HEK293 (cell line): ENCODE measurements around the gene PLPP1.

Experiments
- CTCF ChIA-PET: fragments of 350-600 bp; formaldehyde crosslinking; extraction: SDS; loops from one replicate; lab custom pipeline; 2021; ENCODE audit warnings: antibody characterized with exemption; lab: Yijun Ruan, JAX
- POLR2A ChIA-PET: fragments of 300-600 bp; formaldehyde crosslinking; extraction: SDS; loops from one replicate; lab custom pipeline; 2020; ENCODE audit warnings: antibody characterized with exemption, inconsistent platforms; lab: Yijun Ruan, JAX
- H3K27ac ChIP-seq: fragments of 200-500 bp; sonication (Bioruptor generic); 2 replicates; pipeline ENCODE4 v1.5.1; 2014; ENCODE audit warnings: low read depth, low read length, control low read depth, inconsistent platforms; ENCODE audit errors: extremely low read depth
- H3K36me3 ChIP-seq, 2 experiments: fragments of 200-500 bp in 1 of 2; sonication (Bioruptor generic) in 1 of 2; 1 replicate in 1 of 2; 2 replicates in 1 of 2; pipeline ENCODE4 v1.5.1; 2014 to 2017; ENCODE audit warnings: inconsistent platforms in 2 of 2, low read length in 2 of 2; ENCODE audit not compliant: control insufficient read depth in 2 of 2, insufficient read depth in 1 of 2
- H3K4me1 ChIP-seq: fragments of 200-500 bp; sonication (Bioruptor generic); 2 replicates; pipeline ENCODE4 v1.5.1; 2014; ENCODE audit warnings: mild to moderate bottlenecking, low read length, inconsistent platforms; ENCODE audit not compliant: control insufficient read depth, insufficient read depth
- H3K4me3 ChIP-seq: 2 replicates; pipeline ENCODE4 v1.5.1; 2011; ENCODE audit warnings: low read depth, mild to moderate bottlenecking, control low read depth, low read length, moderate library complexity
- H3K9me3 ChIP-seq: fragments of 200-500 bp; sonication (Bioruptor generic); 2 replicates; pipeline ENCODE4 v1.5.1; 2014; ENCODE audit warnings: low read depth, low read length, inconsistent platforms; ENCODE audit not compliant: control insufficient read depth, insufficient read depth
- KLF1 ChIP-seq: fragments of 450-650 bp; formaldehyde crosslinking; IDR thresholded peaks from 2 replicates; pipeline ENCODE4 v1.5.1; 2016; ENCODE audit warnings: missing biosample characterization, missing genetic modification characterization
- KLF9 ChIP-seq: fragments of 450-650 bp; formaldehyde crosslinking; IDR thresholded peaks from 2 replicates; pipeline ENCODE4 v1.5.1; 2016; ENCODE audit warnings: missing biosample characterization, missing genetic modification characterization, low read depth
- RBAK ChIP-seq: fragments of 450-650 bp; formaldehyde crosslinking; IDR thresholded peaks from 2 replicates; pipeline ENCODE4 v1.5.1; 2016; ENCODE audit warnings: missing biosample characterization, missing genetic modification characterization
- ZNF10 ChIP-seq: fragments of 450-650 bp; formaldehyde crosslinking; IDR thresholded peaks from 2 replicates; pipeline ENCODE4 v1.5.1; 2017; ENCODE audit warnings: missing biosample characterization, missing genetic modification characterization
- ZNF112 ChIP-seq: fragments of 450-650 bp; formaldehyde crosslinking; IDR thresholded peaks from 2 replicates; pipeline ENCODE4 v1.5.0; 2017; ENCODE audit warnings: missing biosample characterization, missing genetic modification characterization
- ZNF146 ChIP-seq: fragments of 450-650 bp; formaldehyde crosslinking; IDR thresholded peaks from 2 replicates; pipeline ENCODE4 v1.5.1; 2016; ENCODE audit warnings: missing biosample characterization, missing genetic modification characterization
- ZNF184 ChIP-seq: fragments of 450-650 bp; IDR thresholded peaks from 2 replicates; pipeline ENCODE4 v1.5.1; 2018; ENCODE audit warnings: missing biosample characterization, mild to moderate bottlenecking, missing genetic modification characterization
- ZNF266 ChIP-seq: fragments of 450-650 bp; formaldehyde crosslinking; IDR thresholded peaks from 2 replicates; pipeline ENCODE4 v1.5.1; 2016; ENCODE audit warnings: missing biosample characterization, missing genetic modification characterization, low read depth
- ZNF473 ChIP-seq: fragments of 450-650 bp; formaldehyde crosslinking; IDR thresholded peaks from 2 replicates; pipeline ENCODE4 v1.5.1; 2017; ENCODE audit warnings: missing biosample characterization, missing genetic modification characterization
- ZNF600 ChIP-seq: fragments of 450-650 bp; formaldehyde crosslinking; IDR thresholded peaks from 2 replicates; pipeline ENCODE4 v1.5.1; 2016; ENCODE audit warnings: missing biosample characterization, missing genetic modification characterization
- ZNF624 ChIP-seq: fragments of 450-650 bp; formaldehyde crosslinking; IDR thresholded peaks from 2 replicates; pipeline ENCODE4 v1.5.1; 2017; ENCODE audit warnings: missing biosample characterization, missing genetic modification characterization
- ZNF626 ChIP-seq: fragments of 450-650 bp; sonication (Bioruptor Pico); formaldehyde crosslinking; IDR thresholded peaks from 2 replicates; pipeline ENCODE4 v1.5.1; 2018; ENCODE audit warnings: missing biosample characterization, missing genetic modification characterization, inconsistent platforms
- ZNF701 ChIP-seq: fragments of 450-650 bp; formaldehyde crosslinking; IDR thresholded peaks from 2 replicates; pipeline ENCODE4 v1.5.1; 2016; ENCODE audit warnings: missing biosample characterization, missing genetic modification characterization
- ZNF791 ChIP-seq: fragments of 450-650 bp; formaldehyde crosslinking; IDR thresholded peaks from 2 replicates; pipeline ENCODE4 v1.5.1; 2016; ENCODE audit warnings: missing biosample characterization, missing genetic modification characterization
- ZSCAN30 ChIP-seq: fragments of 450-650 bp; IDR thresholded peaks from 2 replicates; pipeline ENCODE4 v1.5.1; 2018; ENCODE audit warnings: missing biosample characterization, mild to moderate bottlenecking, missing genetic modification characterization, moderate library complexity
- TF ChIP-seq, protein P1 (sequence below): fragments of 450-650 bp; formaldehyde crosslinking; IDR thresholded peaks from 2 replicates; pipeline ENCODE4 v1.5.1; 2016; ENCODE audit warnings: missing biosample characterization, missing genetic modification characterization
- TF ChIP-seq, protein P2 (sequence below): fragments of 450-650 bp; formaldehyde crosslinking; IDR thresholded peaks from 2 replicates; pipeline ENCODE4 v1.5.1; 2017; ENCODE audit warnings: missing biosample characterization, missing genetic modification characterization
- TF ChIP-seq, protein P3 (sequence below): fragments of 450-650 bp; formaldehyde crosslinking; optimal IDR thresholded peaks from 2 replicates; pipeline ENCODE3; 2016; ENCODE audit warnings: missing biosample characterization, mild to moderate bottlenecking, missing genetic modification characterization
- TF ChIP-seq, protein P4 (sequence below): fragments of 450-650 bp; formaldehyde crosslinking; IDR thresholded peaks from 2 replicates; pipeline ENCODE4 v1.5.1; 2016; ENCODE audit warnings: missing biosample characterization, missing genetic modification characterization
- TF ChIP-seq, protein P5 (sequence below): fragments of 450-650 bp; formaldehyde crosslinking; IDR thresholded peaks from 2 replicates; pipeline ENCODE4 v1.5.1; 2017; ENCODE audit warnings: missing biosample characterization, missing genetic modification characterization

Gene PLPP1

DNA sequence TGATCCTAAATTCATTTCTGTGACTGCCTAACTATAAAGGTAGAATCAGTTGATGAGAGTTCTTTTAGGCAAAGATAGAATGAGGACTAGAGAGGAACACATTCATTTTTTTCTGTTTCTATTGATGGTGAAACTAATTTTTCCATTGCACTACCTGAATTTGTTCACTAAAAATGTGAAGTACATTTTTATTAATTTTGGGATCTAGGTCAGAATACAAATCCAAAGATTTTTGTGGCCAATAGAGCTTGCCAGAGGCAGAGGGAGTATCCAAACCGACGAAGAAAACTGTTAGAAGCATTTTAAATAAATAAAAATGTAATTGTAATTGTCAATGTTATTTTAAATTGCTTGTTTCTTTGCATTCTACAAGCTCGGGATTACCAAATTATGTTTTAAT lies 148.9 kb downstream of the PLPP1 start:
- Histone ChIP-seq H3K36me3 (peaks cover 23% of the 10 kb centered on the region in 2 experiments), H3K9me3 (no peaks in the 10 kb centered on the region)
- POLR2A ChIA-PET = no interaction called here
- no peak for TF ChIP-seq ZNF791
- no peak for TF ChIP-seq ZNF266
- TF ChIP-seq, protein P1, sequence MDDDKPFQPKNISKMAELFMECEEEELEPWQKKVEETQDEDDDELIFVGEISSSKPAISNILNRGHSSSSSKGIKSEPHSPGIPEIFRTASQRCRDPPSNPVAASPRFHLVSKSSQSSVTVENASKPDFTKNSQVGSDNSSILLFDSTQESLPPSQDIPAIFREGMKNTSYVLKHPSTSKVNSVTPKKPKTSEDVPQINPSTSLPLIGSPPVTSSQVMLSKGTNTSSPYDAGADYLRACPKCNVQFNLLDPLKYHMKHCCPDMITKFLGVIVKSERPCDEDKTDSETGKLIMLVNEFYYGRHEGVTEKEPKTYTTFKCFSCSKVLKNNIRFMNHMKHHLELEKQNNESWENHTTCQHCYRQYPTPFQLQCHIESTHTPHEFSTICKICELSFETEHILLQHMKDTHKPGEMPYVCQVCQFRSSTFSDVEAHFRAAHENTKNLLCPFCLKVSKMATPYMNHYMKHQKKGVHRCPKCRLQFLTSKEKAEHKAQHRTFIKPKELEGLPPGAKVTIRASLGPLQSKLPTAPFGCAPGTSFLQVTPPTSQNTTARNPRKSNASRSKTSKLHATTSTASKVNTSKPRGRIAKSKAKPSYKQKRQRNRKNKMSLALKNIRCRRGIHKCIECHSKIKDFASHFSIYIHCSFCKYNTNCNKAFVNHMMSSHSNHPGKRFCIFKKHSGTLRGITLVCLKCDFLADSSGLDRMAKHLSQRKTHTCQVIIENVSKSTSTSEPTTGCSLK = no peak
- TF ChIP-seq ZNF701 = no peak
- TF ChIP-seq ZSCAN30 (tag by site-specific recombination) = no peak
- no peak for TF ChIP-seq ZNF146 (tag by site-specific recombination)
- no peak for TF ChIP-seq ZNF600 (tag by site-specific recombination)
- no peak for TF ChIP-seq ZNF184
- TF ChIP-seq, protein P2, sequence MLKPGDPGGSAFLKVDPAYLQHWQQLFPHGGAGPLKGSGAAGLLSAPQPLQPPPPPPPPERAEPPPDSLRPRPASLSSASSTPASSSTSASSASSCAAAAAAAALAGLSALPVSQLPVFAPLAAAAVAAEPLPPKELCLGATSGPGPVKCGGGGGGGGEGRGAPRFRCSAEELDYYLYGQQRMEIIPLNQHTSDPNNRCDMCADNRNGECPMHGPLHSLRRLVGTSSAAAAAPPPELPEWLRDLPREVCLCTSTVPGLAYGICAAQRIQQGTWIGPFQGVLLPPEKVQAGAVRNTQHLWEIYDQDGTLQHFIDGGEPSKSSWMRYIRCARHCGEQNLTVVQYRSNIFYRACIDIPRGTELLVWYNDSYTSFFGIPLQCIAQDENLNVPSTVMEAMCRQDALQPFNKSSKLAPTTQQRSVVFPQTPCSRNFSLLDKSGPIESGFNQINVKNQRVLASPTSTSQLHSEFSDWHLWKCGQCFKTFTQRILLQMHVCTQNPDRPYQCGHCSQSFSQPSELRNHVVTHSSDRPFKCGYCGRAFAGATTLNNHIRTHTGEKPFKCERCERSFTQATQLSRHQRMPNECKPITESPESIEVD (tag by site-specific recombination) = no peak
- TF ChIP-seq, protein P3, sequence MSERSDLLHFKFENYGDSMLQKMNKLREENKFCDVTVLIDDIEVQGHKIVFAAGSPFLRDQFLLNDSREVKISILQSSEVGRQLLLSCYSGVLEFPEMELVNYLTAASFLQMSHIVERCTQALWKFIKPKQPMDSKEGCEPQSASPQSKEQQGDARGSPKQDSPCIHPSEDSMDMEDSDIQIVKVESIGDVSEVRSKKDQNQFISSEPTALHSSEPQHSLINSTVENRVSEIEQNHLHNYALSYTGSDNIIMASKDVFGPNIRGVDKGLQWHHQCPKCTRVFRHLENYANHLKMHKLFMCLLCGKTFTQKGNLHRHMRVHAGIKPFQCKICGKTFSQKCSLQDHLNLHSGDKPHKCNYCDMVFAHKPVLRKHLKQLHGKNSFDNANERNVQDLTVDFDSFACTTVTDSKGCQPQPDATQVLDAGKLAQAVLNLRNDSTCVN = no peak
- TF ChIP-seq ZNF112 (tag by site-specific recombination) = no peak
- TF ChIP-seq RBAK = no peak
- TF ChIP-seq ZNF473 (tag by site-specific recombination) = no peak
- TF ChIP-seq, protein P4, sequence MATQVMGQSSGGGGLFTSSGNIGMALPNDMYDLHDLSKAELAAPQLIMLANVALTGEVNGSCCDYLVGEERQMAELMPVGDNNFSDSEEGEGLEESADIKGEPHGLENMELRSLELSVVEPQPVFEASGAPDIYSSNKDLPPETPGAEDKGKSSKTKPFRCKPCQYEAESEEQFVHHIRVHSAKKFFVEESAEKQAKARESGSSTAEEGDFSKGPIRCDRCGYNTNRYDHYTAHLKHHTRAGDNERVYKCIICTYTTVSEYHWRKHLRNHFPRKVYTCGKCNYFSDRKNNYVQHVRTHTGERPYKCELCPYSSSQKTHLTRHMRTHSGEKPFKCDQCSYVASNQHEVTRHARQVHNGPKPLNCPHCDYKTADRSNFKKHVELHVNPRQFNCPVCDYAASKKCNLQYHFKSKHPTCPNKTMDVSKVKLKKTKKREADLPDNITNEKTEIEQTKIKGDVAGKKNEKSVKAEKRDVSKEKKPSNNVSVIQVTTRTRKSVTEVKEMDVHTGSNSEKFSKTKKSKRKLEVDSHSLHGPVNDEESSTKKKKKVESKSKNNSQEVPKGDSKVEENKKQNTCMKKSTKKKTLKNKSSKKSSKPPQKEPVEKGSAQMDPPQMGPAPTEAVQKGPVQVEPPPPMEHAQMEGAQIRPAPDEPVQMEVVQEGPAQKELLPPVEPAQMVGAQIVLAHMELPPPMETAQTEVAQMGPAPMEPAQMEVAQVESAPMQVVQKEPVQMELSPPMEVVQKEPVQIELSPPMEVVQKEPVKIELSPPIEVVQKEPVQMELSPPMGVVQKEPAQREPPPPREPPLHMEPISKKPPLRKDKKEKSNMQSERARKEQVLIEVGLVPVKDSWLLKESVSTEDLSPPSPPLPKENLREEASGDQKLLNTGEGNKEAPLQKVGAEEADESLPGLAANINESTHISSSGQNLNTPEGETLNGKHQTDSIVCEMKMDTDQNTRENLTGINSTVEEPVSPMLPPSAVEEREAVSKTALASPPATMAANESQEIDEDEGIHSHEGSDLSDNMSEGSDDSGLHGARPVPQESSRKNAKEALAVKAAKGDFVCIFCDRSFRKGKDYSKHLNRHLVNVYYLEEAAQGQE (tag by site-specific recombination) = no peak
- TF ChIP-seq ZNF10 (tag by site-specific recombination) = no peak
- TF ChIP-seq KLF1 (tag by site-specific recombination) = no peak
- TF ChIP-seq ZNF624 (tag by site-specific recombination) = no peak
- no peak for TF ChIP-seq KLF9 (tag by site-specific recombination)
- TF ChIP-seq, protein P5, sequence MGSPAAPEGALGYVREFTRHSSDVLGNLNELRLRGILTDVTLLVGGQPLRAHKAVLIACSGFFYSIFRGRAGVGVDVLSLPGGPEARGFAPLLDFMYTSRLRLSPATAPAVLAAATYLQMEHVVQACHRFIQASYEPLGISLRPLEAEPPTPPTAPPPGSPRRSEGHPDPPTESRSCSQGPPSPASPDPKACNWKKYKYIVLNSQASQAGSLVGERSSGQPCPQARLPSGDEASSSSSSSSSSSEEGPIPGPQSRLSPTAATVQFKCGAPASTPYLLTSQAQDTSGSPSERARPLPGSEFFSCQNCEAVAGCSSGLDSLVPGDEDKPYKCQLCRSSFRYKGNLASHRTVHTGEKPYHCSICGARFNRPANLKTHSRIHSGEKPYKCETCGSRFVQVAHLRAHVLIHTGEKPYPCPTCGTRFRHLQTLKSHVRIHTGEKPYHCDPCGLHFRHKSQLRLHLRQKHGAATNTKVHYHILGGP (tag by site-specific recombination) = no peak
- no peak for TF ChIP-seq ZNF626 (tag by site-specific recombination)
- TF ChIP-seq, all 188 proteins: peak for 0
- no peak overlapping the region for H3K4me3 ChIP-seq
- H3K27ac ChIP-seq = no peak overlapping the region
- CTCF ChIA-PET = interaction anchor here (0.6 to 1.8 kb wide), 4 partner anchors 33 to 1169 kb away, joined by 3 to 5 read pairs (median 3); no protein-coding TSS in a partner anchor
- peaks cover 7% of the 10 kb centered on the region for H3K4me1 ChIP-seq
